ENCODE measurements around the gene ZBED5. TPM values are rescaled to one million over a fixed set of nuclear protein-coding genes. Genes with fewer than 3 reads are reported as not detected.

ZBED5 gene
- total RNA-seq: 39.5 and 46.2 TPM in 2 replicates
- 29.3 and 30.5 TPM in 2 replicates for polyA plus RNA-seq

DNA sequence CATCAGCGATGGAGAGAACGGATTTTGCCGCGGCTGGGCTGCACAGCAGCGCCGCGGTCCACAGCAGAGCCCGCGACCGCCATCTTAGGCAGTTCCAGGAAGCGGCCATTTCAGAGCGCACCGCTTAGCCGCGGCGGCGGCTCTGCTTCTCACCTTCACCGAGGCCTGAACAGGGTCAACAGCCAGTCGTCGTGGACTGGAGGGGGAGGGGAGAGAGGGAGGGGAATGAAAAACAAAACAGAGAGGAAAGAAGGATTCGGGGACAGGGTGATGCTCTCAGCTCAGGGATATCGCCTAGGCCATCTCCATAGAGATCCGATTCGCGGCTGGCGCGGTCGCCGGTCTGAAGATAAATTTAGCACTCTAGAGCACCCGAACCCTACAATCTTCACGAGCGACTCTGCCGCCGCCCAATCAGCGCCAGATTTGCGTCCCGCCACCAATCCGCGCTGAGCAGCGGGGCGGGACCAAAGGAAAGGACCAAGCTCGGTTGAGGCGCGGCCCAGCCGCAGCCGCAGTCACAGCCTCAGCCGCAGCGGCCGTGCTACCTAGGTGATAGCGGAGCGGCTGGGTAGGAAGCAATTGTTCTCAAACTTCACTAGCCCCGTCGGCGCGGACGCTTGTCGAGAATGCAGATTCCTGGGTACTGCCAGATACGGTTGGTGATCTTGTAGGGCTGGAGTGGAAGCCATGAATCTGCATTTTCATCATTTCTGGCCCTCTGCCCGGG is at the start of gene ZBED5:
Gene ZBED5 (minus strand): TSS at position 345 of the 730 bp plus-strand sequence. CDS start 3,108 bp downstream, outside the sequence.
- Histone ChIP-seq H3K9me2 (replicated peaks; ENCODE audit: insufficient read depth) (no peaks in the 10 kb centered on the region), H4K20me1 (ENCODE audit: insufficient read depth, poor library complexity, severe bottlenecking) (no peaks in the 10 kb centered on the region), H3K4me3 (peak within 1 kb of the TSS; percentile 67), H3K27ac (peak within 1 kb of the TSS; percentile 95), H3K9me3 (ENCODE audit: low read depth) (no peaks in the 10 kb centered on the region), H3K4me1 (ENCODE audit: insufficient read depth) (peaks cover 19% of the 10 kb centered on the region), H3K27me3 (no peaks in the 10 kb centered on the region), H3K79me2 (peaks cover 68% of the 10 kb centered on the region), H3K4me2 (peak within 1 kb of the TSS; percentile 88), H2AFZ (peak within 1 kb of the TSS; percentile 85), H3K36me3 (replicated peaks; ENCODE audit: insufficient read depth, low read depth) (peaks cover 7% of the 10 kb centered on the region)
- no peak for TF ChIP-seq EZH2phosphoT487 (IDR thresholded peaks at IDR 0.05; ENCODE audit: low read depth, severe bottlenecking, unreplicated experiment)
- DNase-seq (ENCODE audit: low spot score): peak; percentile 97
- WGBS (ENCODE audit: low lambda C conversion rate, missing lambda C conversion rate): under 1% methylated on average over 58 of the region's 59 CpGs

DNA sequence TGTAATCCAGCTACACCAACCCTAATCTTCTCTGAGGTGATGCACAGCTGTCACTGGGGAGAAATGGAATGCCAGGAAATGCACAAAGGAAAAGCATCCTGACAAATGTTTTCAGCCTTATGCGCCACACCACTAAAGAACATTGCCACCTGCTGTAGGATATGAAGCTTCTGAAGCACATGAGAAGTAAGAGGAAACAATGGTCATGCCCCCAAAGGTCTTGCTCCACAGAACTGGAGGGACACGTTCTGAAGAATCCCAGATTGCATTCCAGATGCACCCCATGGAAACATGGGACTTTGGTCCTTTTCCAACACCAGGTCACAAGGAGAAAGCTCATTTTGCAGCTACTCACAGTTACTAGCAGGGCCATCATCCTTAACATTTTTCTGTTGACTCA is 48.7 kb upstream of the ZBED5 start:
- no peaks in the 10 kb centered on the region for H3K9me2 ChIP-seq (replicated peaks; ENCODE audit: insufficient read depth)
- peaks cover 5% of the 10 kb centered on the region for H3K4me1 ChIP-seq (ENCODE audit: insufficient read depth)
- H3K27me3 ChIP-seq: no peaks in the 10 kb centered on the region
- H3K27ac ChIP-seq: no peak overlapping the region
- TF ChIP-seq, protein P1, sequence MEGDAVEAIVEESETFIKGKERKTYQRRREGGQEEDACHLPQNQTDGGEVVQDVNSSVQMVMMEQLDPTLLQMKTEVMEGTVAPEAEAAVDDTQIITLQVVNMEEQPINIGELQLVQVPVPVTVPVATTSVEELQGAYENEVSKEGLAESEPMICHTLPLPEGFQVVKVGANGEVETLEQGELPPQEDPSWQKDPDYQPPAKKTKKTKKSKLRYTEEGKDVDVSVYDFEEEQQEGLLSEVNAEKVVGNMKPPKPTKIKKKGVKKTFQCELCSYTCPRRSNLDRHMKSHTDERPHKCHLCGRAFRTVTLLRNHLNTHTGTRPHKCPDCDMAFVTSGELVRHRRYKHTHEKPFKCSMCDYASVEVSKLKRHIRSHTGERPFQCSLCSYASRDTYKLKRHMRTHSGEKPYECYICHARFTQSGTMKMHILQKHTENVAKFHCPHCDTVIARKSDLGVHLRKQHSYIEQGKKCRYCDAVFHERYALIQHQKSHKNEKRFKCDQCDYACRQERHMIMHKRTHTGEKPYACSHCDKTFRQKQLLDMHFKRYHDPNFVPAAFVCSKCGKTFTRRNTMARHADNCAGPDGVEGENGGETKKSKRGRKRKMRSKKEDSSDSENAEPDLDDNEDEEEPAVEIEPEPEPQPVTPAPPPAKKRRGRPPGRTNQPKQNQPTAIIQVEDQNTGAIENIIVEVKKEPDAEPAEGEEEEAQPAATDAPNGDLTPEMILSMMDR (IDR thresholded peaks at IDR 0.05; ENCODE audit: poor library complexity): no peak
- TF ChIP-seq EZH2phosphoT487 (IDR thresholded peaks at IDR 0.05; ENCODE audit: low read depth, severe bottlenecking, unreplicated experiment) (no peak), EZH2 (IDR thresholded peaks at IDR 0.05; ENCODE audit: borderline replicate concordance) (no peak)
- 65% methylated on average over 2 of the region's 2 CpGs for WGBS (ENCODE audit: low lambda C conversion rate, missing lambda C conversion rate)
- no peaks in the 10 kb centered on the region for H3K79me2 ChIP-seq
- H4K20me1 ChIP-seq (ENCODE audit: insufficient read depth, poor library complexity, severe bottlenecking): no peaks in the 10 kb centered on the region
- H3K4me2 ChIP-seq: no peak overlapping the region
- no peaks in the 10 kb centered on the region for H3K36me3 ChIP-seq (replicated peaks; ENCODE audit: insufficient read depth, low read depth)
- no peaks in the 10 kb centered on the region for H3K9me3 ChIP-seq (ENCODE audit: low read depth)
- no peak for DNase-seq (ENCODE audit: low spot score)
- no peak overlapping the region for H2AFZ ChIP-seq
- no peak overlapping the region for H3K4me3 ChIP-seq

DNA sequence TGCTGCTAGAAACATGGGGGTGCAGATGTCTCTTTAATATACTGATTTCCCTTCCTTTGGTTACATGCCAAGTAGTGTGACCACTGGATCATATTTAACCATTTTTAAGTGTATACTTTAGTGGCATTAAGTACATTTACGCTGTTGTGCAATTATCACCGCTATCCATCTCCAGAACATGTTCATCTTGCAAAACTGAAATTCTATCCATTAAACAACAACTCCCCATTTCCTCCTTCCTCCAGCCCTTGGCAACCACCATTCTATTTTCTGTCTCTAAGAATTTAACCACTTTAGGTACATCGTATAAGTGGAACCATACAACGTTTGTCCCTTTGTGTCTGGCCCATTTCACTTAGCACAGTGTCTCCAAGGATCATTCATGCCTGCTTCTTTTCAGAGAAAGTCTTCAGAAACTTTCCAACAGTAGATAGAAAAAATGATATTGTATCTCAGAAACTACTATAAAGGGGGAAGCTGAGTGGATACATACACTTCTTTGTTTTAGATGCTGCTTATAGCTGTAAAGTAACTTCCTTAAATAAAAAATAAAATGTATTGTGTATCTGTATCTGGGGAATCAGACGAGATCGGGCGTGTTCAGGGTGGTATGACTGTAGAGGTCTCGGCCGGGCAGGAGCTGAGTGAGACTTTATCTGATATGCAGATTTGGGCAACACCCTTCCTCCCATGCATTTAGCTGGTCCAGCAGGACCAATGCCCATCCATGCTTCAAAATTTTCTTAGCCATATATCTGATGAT is 44.6 kb upstream of the ZBED5 start:
- TF ChIP-seq EZH2 (IDR thresholded peaks at IDR 0.05; ENCODE audit: borderline replicate concordance) (no peak), EZH2phosphoT487 (IDR thresholded peaks at IDR 0.05; ENCODE audit: low read depth, severe bottlenecking, unreplicated experiment) (no peak)
- TF ChIP-seq, protein P1 (IDR thresholded peaks at IDR 0.05; ENCODE audit: poor library complexity): no peak
- Histone ChIP-seq H3K27ac (peak overlapping the region; percentile 92), H3K27me3 (no peaks in the 10 kb centered on the region), H3K4me2 (no peak overlapping the region), H4K20me1 (ENCODE audit: insufficient read depth, poor library complexity, severe bottlenecking) (no peaks in the 10 kb centered on the region), H3K9me3 (ENCODE audit: low read depth) (no peaks in the 10 kb centered on the region), H3K4me3 (no peak overlapping the region), H2AFZ (no peak overlapping the region), H3K9me2 (replicated peaks; ENCODE audit: insufficient read depth) (no peaks in the 10 kb centered on the region), H3K36me3 (replicated peaks; ENCODE audit: insufficient read depth, low read depth) (no peaks in the 10 kb centered on the region), H3K79me2 (no peaks in the 10 kb centered on the region), H3K4me1 (ENCODE audit: insufficient read depth) (peaks cover 33% of the 10 kb centered on the region)
- 78% methylated on average over 9 of the region's 9 CpGs for WGBS (ENCODE audit: low lambda C conversion rate, missing lambda C conversion rate)
- DNase-seq (ENCODE audit: low spot score): no peak

All from hepatocyte (in vitro differentiated cells).